Measurements from ENCODE around the gene NADSYN1.

DNA sequence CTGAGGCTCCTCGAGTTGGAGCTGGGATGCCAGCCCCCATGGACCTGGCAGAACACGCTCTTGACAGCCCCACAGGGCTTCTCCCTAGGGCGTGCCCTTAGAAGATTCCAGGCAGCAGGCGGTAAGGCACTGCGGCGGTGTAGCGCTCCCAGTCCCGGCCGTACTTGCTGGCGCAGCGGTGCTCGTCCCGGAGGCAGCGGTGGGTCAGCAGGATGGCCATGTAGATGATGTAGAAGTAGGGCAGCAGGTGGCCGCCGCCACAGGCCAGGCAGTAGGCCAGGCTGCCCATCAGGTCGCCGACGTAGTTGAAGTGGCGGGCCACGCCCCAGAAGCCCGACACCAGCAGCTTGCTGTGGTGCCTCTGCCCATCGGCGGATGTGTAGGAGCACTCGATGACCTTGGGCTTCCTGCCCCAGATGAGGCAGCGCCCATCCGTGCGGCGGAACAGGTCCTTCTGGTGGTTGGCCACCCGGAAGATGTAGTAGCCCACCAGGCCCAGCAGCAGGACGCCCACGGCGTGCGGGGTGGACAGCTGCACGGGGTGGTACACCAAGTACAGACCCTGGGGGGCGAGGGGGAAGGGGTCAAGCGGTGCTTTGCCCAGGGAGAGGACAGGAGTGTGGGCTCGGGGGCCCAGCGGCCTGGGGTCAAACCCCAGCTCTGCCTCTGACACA lies 17.6 kb upstream of the NADSYN1 start:
- TF ChIP-seq GATA3 (IDR thresholded peaks at IDR 0.05; ENCODE audit: low read depth, low read length) (no peak), GATA2 (IDR thresholded peaks at IDR 0.05; ENCODE audit: low read depth, low read length) (no peak)
